GM10266 (cell line): Measurements from ENCODE around the gene RNASE12.

ENCODE experiments used
- DNase-seq: peaks from one replicate; pipeline ENCODE4 v3.0.0; 2012; ENCODE audit errors: extremely low spot score
- CTCF ChIP-seq: IDR thresholded peaks from 2 replicates; pipeline ENCODE4 v1.5.1; 2012; ENCODE audit warnings: mild to moderate bottlenecking, low read depth; ENCODE audit not compliant: control insufficient read depth, insufficient read depth; ENCODE audit errors: missing control alignments

Gene RNASE12

GRCh38 chr14:20591235-20591634, at the start of gene RNASE12:
TSS of gene RNASE12 (minus strand) at chr14:20591376. CDS start at chr14:20590723, 653 bp downstream.
- no peak for TF ChIP-seq CTCF
- DNase-seq: no peak

DNA sequence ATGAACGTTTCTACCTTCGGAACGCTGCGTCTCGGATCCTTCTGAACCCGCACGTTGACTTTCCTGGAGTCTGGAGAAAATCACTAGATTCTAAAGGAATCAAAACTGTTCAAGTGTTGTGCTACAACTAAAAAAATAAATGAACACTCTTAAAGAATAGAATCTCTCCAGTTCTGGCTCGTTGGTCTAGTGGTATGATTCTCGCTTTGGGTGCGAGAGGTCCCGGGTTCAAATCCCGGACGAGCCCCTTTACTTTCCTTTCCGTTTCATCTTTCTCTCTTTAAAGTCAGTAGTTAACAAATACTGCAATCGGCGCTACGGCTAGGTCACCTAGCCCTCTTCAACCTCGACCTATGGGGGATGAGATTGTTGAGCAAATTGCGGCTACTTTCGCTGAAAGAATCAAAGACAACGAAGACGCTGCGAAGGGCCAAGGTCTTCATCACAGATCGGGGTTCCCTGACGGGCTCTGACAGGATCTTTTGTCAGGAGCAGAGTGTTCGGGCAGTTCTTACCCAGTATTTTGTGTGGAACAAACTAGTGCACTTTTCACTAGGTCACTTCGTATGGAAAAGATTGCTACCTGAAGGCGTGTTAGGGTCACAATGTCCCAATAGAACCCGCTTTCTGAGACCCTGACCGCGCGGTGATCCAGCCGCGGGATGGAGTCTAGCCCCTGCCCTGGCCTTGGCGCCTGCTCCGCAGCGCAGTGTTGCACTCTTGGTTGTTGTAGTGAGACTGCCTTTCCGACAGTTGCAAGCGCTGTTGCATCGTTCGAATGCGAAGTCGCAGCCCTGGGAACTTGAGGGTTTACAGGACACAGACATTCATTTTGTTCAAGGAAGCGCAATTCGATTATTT, 41.9 kb upstream of the RNASE12 start:
- no peak for TF ChIP-seq CTCF
- DNase-seq: peak; percentile 73

- no peak for DNase-seq
- no peak for TF ChIP-seq CTCF
These were observed 41.3 kb upstream of the RNASE12 start for GRCh38 chr14:20632448-20632830.

GRCh38 chr14:20631880-20632389, 40.8 kb upstream of the RNASE12 start:
- no peak for DNase-seq
- TF ChIP-seq CTCF: no peak

DNA sequence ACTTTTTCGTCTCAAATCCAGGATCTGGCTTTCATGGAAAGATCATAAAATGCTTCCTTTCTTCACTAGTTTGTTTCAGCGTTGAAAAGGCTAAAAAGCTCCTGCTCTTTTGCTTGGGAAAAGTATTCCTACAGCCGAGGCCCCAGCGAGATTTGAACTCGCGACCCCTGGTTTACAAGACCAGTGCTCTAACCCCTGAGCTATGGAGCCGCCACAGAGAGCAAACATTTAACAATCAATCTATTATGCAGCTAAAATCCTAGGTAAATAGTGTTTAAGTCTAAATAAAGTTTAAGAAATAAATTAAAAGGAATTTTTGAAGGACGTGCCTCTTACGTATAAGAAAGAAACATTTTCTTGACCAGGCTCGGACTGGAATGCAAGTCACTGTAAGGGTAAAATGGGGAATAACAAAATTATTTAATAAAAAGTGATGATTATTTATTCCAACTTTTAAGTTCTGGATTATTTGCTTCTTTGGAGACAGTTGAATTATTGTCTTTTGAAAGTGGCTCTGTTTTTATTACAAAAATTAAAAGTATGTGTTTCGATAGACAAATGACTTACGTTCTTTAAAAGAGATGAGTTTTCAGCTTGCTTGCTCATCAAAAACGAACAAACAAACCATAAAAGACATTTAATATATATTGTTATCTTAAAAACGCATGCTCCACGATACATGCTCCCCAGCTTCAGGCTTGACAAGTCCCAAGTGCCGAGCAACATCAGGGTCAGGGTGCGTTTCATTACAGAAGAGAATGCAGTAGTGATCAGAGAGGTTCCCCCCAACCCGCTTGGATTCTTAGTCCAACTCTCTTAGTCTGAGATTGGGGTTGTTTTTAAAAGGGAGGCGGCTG, 40.1 kb upstream of the RNASE12 start:
- TF ChIP-seq CTCF: no peak
- DNase-seq: no peak

GRCh38 chr14:20630340-20631022, 39.3 kb upstream of the RNASE12 start:
- DNase-seq: no peak
- no peak for TF ChIP-seq CTCF
